HG02981 (cell line): ENCODE data around the gene ALKBH8.
"Not testable (repeated sequence)": the region's sequence is repeated elsewhere in the genome, so short reads cannot be mapped to it uniquely, and the experiment has no call there.

Experiments
- ATAC-seq: cut with Tn5 transposase; IDR thresholded peaks from one replicate; pipeline ENCODE4 v1.9.1; 2021; ENCODE audit warnings: mild to moderate bottlenecking, moderate library complexity; ENCODE audit not compliant: unreplicated experiment

The ALKBH8 gene

DNA sequence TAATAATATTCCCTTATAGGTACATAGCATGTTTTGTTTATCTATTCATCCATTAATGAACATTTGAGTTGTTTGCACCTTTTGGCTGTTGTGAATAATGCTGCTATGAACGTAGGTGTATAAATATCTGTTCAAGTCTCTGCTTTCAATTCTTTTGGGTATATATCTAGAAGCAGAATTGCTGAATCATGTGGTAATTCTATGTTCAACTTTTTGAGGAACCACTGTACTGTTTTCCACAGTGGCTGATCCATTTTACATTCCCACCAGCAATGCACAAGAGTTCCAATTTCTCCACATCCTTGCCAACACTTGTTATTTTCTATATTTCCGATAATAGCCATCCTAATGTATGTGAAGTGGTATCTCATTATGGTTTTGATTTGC, 56.7 kb downstream of the ALKBH8 start:
- ATAC-seq: no peak

DNA sequence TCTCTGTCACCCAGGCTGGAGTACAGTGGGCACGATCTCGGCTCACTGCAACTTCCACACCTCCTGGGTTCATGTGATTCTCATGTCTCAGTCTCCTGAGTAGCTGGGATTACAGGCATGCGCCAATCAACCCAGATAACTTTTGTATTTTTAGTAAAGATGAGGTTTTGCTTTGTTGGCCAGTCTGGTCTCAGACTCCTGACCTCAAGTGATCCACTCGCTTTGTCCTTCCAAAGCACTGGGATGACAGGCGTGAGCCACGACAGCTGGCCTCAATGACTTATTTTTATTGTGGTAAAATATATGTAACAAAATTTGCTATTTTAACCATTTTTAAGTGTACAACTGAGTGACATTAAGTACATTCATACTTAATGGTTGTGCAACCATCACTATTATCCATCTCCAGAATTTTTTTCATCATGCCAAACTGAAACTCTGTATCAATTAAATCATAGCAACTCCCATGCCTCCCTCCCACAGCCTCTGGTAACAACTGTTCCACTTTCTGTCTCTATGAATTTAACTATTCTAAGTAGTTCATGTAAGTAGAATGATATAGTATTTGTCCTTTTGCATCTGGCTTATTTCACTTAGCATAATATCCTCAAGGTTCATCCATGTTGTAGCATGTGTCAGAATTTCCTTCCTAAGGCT, 57.2 kb downstream of the ALKBH8 start:
- ATAC-seq: no peak

DNA sequence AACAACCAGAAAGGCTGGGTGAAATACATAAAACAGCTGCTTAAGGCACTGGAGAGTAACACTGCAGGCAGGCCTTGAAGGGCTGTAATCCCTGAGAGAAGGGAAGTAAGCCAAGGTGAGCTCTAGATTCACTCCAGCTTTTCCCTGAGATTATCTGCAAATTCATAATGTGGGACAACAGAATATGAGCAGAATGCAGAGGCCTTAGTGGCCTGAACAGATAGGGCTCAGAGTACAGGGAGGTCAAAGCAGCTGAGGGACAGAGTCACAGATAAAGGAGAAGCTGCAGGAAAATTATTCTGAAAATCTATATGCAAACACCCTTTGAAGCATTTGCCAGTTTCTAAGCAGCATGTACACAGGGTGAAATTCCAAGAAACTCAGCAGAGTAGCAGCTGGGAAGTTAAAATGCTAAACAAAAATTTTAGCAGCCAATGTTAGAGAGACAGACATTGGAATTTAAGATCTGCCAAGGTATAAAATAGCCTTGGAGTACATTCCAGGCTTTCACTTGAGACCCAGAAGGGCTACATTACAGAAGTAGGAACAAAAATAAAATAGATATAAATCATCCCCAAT, 59.8 kb downstream of the ALKBH8 start:
- no peak for ATAC-seq

DNA sequence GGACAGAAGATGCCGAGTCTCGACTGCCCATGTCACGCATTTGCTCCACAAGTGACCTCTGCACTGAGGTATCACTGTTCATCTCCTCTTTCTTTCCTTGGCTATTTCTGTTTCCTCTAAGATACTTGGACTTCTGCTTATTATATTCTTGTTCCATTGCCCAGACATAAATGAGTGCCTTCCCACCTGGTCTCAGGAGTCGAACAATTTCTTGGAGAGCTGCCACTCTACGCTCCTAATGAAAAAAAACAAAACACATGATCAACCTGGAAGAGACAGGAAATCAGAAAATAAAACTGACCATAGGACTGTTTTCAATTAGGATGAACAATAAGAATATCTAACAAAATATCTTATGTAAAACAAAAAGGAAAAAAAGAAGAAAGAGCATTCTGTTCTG, 60.6 kb downstream of the ALKBH8 start:
- no peak for ATAC-seq

DNA sequence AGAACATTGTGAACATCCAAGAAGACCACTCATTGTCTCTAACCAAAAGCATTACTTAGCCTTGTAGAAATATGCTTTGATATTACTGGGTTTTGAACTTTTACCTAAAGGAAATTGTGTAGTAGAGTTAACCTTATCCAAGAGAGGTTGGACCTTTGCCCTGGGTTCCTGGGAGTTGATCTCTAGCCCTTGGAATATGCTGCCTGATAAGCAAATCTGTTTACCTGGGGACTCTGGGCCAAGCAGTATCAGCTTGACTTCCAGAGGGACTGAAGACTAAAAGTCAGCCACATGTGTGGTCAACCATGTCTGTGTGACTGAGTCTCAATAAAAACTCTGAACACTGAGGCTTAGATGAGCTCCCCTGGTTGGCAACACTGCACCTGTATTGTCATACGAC, 63.8 kb downstream of the ALKBH8 start:
- ATAC-seq: no peak

DNA sequence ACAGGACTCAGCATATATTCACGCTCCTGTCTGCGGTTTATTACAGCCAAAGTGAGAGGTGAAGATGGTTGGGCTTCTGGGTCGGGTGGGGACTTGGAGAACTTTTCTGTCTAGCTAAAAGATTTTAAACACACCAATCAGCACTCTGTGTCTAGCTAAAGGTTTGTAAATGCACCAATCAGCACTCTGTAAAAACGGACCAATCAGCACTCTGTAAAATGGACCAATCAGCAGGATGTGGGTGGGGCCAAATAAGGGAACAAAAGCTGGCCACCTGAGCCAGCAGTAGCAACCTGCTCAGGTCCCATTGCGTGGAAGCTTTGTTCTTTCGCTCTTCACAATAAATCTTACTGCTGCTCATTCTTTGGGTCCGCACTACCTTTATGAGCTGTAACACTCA, 68.2 kb downstream of the ALKBH8 start:
- ATAC-seq: not testable (repeated sequence)

DNA sequence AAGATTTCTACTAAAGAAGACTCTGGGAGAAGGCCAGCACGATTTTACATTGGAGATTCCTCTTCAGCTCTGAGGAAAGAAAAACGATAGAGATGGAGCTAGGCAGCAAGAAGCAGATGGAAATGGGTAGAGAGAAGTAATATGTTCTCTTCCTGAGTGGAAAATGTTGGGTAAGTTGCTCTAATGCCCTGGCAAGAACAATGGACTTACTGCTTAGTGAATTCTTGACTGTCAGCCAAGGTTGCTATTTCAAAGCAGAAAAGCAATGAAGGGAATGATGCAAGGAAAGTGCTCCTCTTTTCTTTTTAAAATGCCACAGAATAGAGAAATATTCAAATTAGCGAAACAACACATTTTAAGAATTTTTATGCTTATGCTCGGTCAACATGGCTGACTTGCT, 69.5 kb downstream of the ALKBH8 start:
- no peak for ATAC-seq

DNA sequence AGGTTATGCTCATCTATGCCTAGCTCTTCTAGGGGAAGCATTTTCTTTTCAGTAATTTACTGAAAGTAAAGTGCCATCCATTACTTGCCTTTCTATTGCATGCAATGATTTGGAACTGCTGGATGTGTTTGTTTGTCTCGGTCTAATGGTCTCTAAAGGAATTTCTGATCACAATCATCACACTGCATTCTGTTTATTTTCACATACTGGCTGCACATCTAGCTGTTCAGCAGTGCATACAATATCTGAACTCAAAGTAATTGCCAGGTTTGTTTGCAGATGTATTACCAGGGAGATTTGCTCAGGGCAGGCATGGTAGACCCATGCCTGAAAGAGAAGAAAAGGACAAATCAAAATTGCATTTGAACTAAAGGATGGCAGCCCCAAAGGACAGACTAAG, 71.5 kb downstream of the ALKBH8 start:
- ATAC-seq: no peak

DNA sequence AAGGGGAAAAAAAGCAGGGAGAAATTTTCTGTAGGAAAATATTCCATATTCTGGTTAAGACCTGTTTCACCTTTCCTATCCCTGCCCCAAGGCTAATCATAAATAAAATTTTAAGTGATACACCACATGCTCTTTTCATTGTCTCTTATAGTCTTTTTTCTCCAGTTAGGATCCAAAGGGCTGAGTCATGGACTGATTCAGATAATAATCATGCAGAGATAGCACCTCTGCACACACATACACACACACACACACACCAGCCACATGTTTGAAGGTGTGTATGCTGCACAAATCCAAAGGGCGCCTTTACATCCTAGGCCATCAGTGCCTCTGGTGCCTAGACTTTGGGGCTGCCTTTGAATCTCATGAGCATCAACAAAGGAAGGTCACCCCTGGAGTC, 72.4 kb downstream of the ALKBH8 start:
- ATAC-seq: no peak

DNA sequence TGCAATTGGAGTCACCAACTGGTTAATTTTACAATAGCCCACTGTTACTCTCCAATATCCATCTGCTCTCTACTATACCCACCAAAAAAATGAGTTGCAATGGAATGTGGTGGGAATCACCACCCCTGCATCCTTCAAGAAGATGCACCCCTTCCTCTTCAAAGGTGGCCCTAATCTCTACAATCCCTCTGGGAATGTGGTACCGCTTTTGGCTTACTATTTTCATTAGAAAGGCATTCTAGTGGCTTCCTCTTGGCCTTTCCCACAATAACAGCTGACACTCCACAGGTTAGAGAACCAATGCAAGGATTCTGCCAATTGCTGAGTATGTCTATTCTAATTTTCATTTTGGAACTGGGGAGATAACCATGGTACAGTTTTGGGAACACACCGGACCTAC, 74.7 kb downstream of the ALKBH8 start:
- no peak for ATAC-seq

DNA sequence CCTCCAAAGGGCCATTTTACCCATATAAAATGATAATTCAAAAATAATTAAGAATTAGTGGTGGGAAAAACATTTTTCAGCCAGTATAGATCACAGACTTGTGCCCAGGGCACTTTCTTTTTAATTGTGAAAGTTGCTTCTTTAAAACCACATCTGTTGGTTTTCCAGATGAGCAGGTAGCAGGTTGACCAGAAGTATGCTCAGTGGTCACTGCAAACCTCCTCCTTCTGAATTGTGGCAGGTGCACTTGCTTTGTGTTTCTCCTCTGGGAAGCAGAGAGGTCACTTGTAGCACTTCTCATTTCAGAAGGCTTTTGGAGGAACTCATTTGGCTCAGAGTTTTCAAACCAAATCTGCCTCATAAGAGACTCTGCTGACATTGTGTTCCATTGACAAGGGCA, 83.3 kb downstream of the ALKBH8 start:
- no peak for ATAC-seq

DNA sequence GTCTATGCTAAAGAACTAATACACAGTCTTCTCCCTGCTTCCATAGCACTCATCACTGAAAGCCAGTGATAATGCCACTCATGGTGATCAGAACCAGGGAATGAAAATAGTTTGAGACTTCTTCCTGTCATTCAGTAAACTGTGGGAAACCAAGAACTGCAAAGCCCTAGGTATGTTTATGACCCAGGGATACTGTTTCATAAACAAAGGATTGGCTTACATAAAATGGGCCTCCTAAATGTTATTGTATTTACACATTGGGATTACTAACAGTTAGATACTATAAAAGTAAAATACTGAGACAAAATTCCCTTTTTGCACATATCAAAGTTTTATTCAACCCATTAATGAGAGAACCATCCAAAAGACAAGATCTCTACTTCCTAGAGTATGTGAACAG, 86.6 kb downstream of the ALKBH8 start:
- ATAC-seq: no peak

DNA sequence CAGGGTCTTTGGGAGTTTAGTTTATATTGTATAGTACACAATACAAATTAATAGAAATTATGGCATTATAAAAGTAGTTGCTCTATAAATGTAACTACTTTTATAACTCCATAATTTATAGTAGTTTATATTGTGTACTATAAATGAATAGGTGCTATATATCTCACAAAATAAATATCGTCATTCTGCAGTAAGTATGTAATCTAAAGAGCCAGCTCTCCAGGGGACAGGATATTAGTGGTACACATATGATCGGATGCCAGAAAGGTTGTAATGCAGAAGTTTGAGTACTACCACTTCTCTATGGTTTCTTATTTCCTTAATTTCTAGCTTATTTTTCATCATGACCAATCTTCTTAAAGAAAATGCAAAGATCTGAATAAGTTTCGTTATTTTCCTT, 87.7 kb downstream of the ALKBH8 start:
- no peak for ATAC-seq

DNA sequence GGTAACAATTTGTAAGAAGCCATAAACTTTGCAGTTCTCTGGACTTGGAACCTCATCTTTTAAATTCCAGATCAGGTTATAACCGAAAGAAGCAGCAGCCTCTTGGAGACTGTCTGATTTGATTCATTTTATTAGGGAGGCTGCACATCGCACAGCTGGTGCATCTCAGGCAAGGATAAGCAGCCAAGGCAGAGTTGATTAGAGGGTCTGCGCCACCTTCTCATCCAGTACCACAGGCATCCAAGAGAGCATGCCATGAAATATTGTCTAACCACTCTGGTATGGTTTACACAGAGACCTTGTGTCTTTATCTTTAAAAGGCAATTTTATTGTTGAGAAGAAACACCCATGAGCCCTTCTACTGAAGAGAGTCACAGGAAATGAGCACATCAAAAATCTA, 91.7 kb downstream of the ALKBH8 start:
- ATAC-seq: no peak

DNA sequence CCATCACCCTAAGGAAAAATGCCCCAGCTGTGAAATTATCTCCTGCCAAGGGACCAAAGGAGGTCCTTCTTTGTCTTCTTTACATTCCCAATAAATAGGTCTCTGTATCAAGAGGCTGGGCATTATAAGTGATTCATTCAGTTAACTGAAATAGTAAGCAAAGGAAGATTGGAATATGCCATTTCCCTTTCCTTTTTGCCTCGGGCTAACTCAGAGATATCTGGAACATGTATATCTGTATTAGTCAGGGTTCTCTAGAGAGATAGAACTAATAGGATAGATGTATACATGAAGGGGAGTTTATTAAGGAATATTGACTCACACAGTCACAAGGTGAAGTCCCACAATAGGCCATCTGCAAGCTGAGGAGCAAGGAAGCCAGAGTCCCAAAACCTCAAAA, 92.6 kb downstream of the ALKBH8 start:
- ATAC-seq: no peak

DNA sequence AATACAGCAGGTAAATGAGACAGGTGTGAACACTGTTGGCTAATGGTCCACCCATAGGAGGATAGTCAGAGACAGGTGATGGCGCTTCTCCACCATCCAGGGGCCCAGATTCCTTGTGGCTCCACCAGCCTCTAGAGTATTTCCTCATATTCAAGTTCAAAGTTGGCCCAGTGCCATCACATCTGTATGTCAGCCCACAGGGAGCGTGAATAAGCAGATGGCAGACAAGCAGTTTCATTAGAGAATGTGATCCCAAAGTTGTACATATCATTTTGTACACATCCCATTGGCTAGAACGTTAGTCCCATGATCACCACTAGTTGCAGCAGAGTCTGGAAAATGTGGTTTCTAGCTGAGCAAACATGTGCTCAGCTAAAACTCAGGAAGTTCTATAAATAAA, 96.9 kb downstream of the ALKBH8 start:
- no peak for ATAC-seq

DNA sequence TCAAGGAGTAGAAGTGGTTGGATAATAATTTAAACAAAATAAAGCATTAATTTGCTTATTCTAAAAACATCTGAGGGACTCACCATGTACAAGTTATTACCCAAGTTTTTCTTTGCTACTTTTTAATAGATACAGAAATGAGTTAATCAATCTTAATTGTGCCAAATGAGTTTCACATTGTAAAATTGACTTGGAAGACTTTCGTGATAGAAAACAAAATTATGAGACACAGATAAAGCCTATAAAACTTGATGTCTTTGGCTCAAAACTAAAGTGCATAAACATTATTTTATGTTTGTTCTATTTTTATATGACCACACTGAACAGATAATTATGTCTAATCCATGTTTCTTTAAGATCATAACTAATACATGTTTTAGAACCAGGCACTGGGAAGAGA, 97.8 kb downstream of the ALKBH8 start:
- no peak for ATAC-seq

DNA sequence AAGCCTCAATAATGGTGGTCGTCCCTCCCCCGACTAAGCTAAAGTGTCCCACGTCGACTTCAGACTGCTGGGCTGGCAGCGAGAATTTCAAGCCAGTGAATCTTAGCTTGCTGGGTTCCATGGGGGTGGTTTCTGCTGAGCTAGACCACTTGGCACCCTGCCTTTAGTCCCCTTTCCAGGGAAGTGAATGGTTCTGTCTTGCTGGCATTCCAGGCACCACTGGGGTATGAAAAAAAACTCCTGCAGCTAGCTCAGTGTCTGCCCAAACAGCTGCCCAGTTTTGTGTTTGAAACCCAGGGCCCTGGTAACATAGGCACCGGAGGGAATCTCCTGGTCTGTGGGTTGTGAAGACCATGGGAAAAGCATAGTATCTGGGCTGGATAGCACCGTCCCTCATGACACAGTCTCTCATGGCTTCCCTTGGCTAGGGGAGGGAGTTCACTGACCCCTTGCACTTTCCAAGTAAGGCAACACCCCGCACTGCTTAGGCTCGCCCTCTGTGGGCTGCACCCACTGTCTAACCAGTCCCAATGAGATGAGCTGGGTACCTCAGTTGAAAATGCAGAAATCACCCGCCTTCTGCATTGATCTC, 99.2 kb downstream of the ALKBH8 start:
- ATAC-seq: not testable (repeated sequence)

DNA sequence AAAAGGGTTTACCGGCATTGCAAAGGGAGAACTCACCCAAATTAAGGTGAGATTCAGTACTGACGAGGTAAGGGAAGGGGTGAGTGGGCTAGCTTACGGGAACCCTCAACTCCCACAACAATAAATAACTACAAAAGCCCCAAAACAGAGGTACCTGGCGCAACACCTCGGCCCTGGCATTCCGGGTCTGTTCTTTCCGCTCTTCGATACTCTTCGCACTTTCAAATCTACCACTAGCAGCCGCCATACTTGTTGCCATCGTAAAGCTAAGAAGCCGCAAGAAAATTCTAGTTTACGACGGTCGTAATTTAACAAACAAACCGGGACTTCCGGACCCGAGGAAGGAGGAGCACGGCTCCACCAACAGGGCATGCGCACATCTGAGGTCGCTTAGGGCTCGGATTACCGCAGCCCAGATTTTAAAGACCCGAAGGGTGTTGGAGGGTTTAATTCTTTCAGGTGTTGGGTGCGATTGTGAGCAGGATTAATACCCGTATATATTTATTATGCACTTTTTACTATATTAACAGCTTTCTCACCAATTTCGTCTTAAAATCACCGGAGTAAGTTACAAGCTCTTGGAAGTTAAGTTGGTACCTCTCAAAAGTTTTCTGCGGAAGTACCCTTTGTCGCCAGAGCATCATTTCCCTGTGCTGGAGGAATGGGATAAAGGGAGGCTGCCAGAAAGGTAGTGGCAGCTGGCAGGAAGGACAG, 107.8 kb downstream of the ALKBH8 start, which contains the start of gene CWF19L2:
Gene CWF19L2 (minus strand): TSS at position 268 of the 714 bp plus-strand sequence. CDS start 9 bp downstream, at position 259.
- peak; percentile 99 for ATAC-seq

DNA sequence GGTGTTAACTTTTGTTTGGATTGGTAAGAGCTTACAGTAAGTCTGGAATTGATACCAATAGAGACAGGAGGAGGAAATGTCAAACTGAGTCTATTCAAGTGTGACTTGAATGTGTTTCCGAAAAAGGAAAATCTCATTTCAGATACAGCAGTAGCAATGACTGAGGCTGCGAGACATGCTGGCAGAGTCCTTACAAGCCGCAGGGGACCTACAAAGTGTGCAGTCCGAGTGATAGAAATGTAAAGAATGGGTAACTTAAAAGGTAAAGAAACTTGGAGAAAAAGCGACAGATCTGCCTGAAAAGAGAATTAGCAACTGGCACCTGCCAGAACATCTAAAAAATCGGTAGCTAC, 108.4 kb downstream of the ALKBH8 start:
- peak; percentile 32 for ATAC-seq

DNA sequence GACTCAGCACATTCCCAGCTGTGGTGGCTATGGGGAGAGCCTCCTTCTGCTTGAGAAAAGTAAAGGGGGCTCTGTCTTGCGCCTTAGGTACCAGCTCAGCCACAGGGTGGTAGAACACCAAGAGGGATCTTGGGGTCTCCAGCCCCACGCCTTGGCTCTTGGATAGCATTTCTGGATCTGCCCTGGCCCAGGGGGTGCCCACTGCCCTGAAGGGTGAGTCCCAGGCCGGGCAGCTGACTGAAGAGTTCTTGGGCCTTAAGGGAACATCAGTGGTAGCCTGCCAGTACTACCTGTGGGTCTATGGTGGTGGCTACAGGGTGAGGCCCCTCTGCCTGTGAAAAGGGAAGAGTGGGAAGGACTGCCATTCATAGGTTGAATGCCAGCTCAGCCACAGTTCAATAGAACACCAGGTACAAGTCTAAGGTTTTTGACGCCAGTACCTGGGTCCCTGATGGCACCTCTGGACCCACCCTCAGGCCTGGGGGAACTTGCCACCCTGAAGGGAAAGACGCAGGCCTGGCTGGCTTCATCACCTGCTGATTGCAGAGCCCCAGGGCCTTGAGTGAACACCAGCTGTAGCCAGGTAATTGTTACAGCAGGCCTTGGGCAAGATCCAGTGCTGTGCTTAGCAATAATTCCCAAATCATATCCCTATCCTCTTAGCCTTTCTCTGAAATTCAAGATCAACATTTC, 111.8 kb downstream of the ALKBH8 start:
- no peak for ATAC-seq
